A673 (cell line): ENCODE results near the gene NELFE. TPM values are rescaled to one million over a fixed set of nuclear protein-coding genes. Genes with fewer than 3 reads are reported as not detected.

Experiments used
- BruUV-seq: library from RNA; stranded (reverse); fragments of 400-500 nt; replicated peaks from 2 replicates; lab custom pipeline; 2021; lab: Mats Ljungman, UMichigan
- CTCF ChIA-PET: fragments of 300-600 bp; sonication (Branson Sonifier 250); formaldehyde crosslinking; loops from one replicate; lab custom pipeline; 2022; ENCODE audit warnings: antibody characterized with exemption; lab: Charles Lee
- POLR2A ChIA-PET: fragments of 300-600 bp; sonication (Branson Sonifier 250); formaldehyde crosslinking; loops from one replicate; lab custom pipeline; 2022; ENCODE audit warnings: antibody characterized with exemption; ENCODE audit not compliant: low non-redundant PET; lab: Charles Lee
- DNase-seq: peaks from one replicate; pipeline ENCODE4 v3.0.0-alpha.2; 2015; ENCODE audit warnings: low spot score
- H3K27ac ChIP-seq: fragments of 200-600 bp; sonication (generic); 2 replicates; pipeline ENCODE4 v1.5.1; 2016; ENCODE audit warnings: mixed run types, low read depth, mild to moderate bottlenecking, mixed read lengths, antibody characterized with exemption, low read length; ENCODE audit not compliant: poor library complexity, severe bottlenecking
- H3K27me3 ChIP-seq: fragments of 200-600 bp; sonication (generic); replicated peaks from 2 replicates; pipeline ENCODE4 v1.6.1; 2017; ENCODE audit warnings: mixed run types, low read depth, mild to moderate bottlenecking, mixed read lengths, antibody characterized with exemption, low read length; ENCODE audit not compliant: insufficient read depth, poor library complexity
- H3K36me3 ChIP-seq: fragments of 200-600 bp; sonication (generic); 2 replicates; pipeline ENCODE4 v1.6.1; 2016; ENCODE audit warnings: mixed run types, mild to moderate bottlenecking, mixed read lengths, antibody characterized with exemption, low read length; ENCODE audit not compliant: insufficient read depth, poor library complexity, severe bottlenecking
- H3K4me1 ChIP-seq: fragments of 200-600 bp; sonication (generic); 2 replicates; pipeline ENCODE4 v1.6.1; 2017; ENCODE audit warnings: mixed run types, mild to moderate bottlenecking, mixed read lengths, antibody characterized with exemption, low read length; ENCODE audit not compliant: insufficient read depth, poor library complexity, severe bottlenecking
- H3K4me3 ChIP-seq: fragments of 200-600 bp; sonication (generic); 2 replicates; pipeline ENCODE4 v1.5.1; 2016; ENCODE audit warnings: low read depth, mixed run types, mild to moderate bottlenecking, mixed read lengths, low read length; ENCODE audit not compliant: poor library complexity, severe bottlenecking
- H3K9me3 ChIP-seq: fragments of 200-600 bp; sonication (generic); 2 replicates; pipeline ENCODE4 v1.6.1; 2016; ENCODE audit warnings: mixed run types, low read depth, mild to moderate bottlenecking, mixed read lengths, antibody characterized with exemption, low read length; ENCODE audit not compliant: poor library complexity, severe bottlenecking
- CTCF ChIP-seq: fragments of 300-800, 200-600 bp; sonication (generic); conservative IDR thresholded peaks from 2 replicates; pipeline ENCODE4 v1.5.1; 2017; ENCODE audit warnings: low read depth, mild to moderate bottlenecking, antibody characterized with exemption, low read length, moderate library complexity, mixed read lengths
- EZH2 ChIP-seq: fragments of 200-600 bp; sonication (generic); IDR thresholded peaks from 2 replicates; pipeline ENCODE4 v1.6.1; 2017; ENCODE audit warnings: borderline replicate concordance, low read depth, mild to moderate bottlenecking, mixed read lengths, antibody characterized with exemption, low read length; ENCODE audit not compliant: poor library complexity, severe bottlenecking
- intact Hi-C: fragments of 100-400 bp; cut with micrococcal nuclease; formaldehyde crosslinking; loops from one replicate; pipeline ENCODE4 v1.10.0; 2022; ENCODE audit not compliant: unreplicated experiment
- total RNA-seq: library from RNA; stranded (reverse); gene quantifications from 2 replicates; pipeline ENCODE4 v1.2.3, GENCODE V29; 2021

The NELFE gene
- total RNA-seq, 1 experiment from 2014 or later, result 94.3 TPM

- TF ChIP-seq CTCF (no peak), EZH2 (no peak)
Measured at GRCh38 chr6:31965700-31966099, 6.9 kb upstream of the NELFE start.

GRCh38 chr6:31963921-31964320 is 5.2 kb upstream of the NELFE start:
- Histone ChIP-seq H3K36me3 (peaks cover 32% of the 10 kb centered on the region), H3K27me3 (no peaks in the 10 kb centered on the region), H3K4me1 (peaks cover 7% of the 10 kb centered on the region), H3K9me3 (no peaks in the 10 kb centered on the region), H3K4me3 (no peak overlapping the region), H3K27ac (no peak overlapping the region)
- ChIA-PET POLR2A (no interaction called here), CTCF (no interaction called here)
- intact Hi-C loops, result no loop called here
- no TSS peak for BruUV-seq
- no peak for TF ChIP-seq EZH2
- TF ChIP-seq CTCF, result no peak
- DNase-seq, result no peak

More at GRCh38 chr6:31965700-31966099, 6.9 kb upstream of the NELFE start:
- ChIA-PET CTCF (no interaction called here), POLR2A (no interaction called here)
- no peak overlapping the region for H3K4me3 ChIP-seq
- no peak overlapping the region for H3K27ac ChIP-seq
- H3K36me3 ChIP-seq, result peaks cover 45% of the 10 kb centered on the region
- peaks cover 3% of the 10 kb centered on the region for H3K4me1 ChIP-seq
- no peaks in the 10 kb centered on the region for H3K9me3 ChIP-seq
- no TSS peak for BruUV-seq
- H3K27me3 ChIP-seq, result no peaks in the 10 kb centered on the region
- no peak for DNase-seq
- intact Hi-C loops, result no loop called here

- BruUV-seq, result no TSS peak
- H3K36me3 ChIP-seq, result peaks cover 16% of the 10 kb centered on the region
Measured at GRCh38 chr6:31961616-31962015, 2.8 kb upstream of the NELFE start.

More at GRCh38 chr6:31961616-31962015, 2.8 kb upstream of the NELFE start:
- Histone ChIP-seq H3K4me1 (peaks cover 14% of the 10 kb centered on the region), H3K27ac (no peak overlapping the region), H3K27me3 (no peaks in the 10 kb centered on the region), H3K4me3 (no peak overlapping the region), H3K9me3 (no peaks in the 10 kb centered on the region)
- no peak for DNase-seq
- no peak for TF ChIP-seq CTCF
- no peak for TF ChIP-seq EZH2
- intact Hi-C loops, result no loop called here
- CTCF ChIA-PET, result no interaction called here
- POLR2A ChIA-PET, result no interaction called here
